ENCODE results near the gene SLC5A6. TPM values are rescaled to one million over a fixed set of nuclear protein-coding genes. Genes with fewer than 3 reads are reported as not detected.

SLC5A6 gene
- total and polyA plus RNA-seq, 2 of the 4 experiments (the other 2 are of a cell fraction): 28.8 to 34.2 TPM

GRCh38 chr2:27178469-27178868 lies 33.6 kb downstream of the SLC5A6 start:
- H3K9me1 ChIP-seq (ENCODE audit: insufficient read depth, low read length): peaks cover 7% of the 10 kb centered on the region; the same call in 1 of the 2 replicates
- H2AK5ac ChIP-seq (ENCODE audit: low read depth, low read length): no peak overlapping the region
- dilution Hi-C loops (cut with HindIII; ENCODE audit: low sequenced_read_pairs, unreplicated experiment): no loop called here
- no peak overlapping the region for H2BK120ac ChIP-seq (ENCODE audit: low read depth, low read length)
- no peak overlapping the region for H4K8ac ChIP-seq (ENCODE audit: low read depth in 2 of 2, low read length in 2 of 2)
- intact Hi-C loops (cut with micrococcal nuclease): no loop called here
- no peaks in the 10 kb centered on the region for H4K20me1 ChIP-seq (ENCODE audit: insufficient read depth, low read length)
- no peak for DNase-seq
- ATAC-seq (ENCODE audit: low read depth): no peak
- H3K27ac ChIP-seq (ENCODE audit: insufficient read depth, low read length): no peak overlapping the region
- BruUV-seq (replicated peaks): no TSS peak
- no peak overlapping the region for H2AK9ac ChIP-seq (replicated peaks; ENCODE audit: low read depth, low read length, poor library complexity)
- H2BK20ac ChIP-seq (ENCODE audit: low read depth, low read length): no peak overlapping the region
- H3K4me3 ChIP-seq (ENCODE audit: insufficient read depth, low read depth, low read length): no peak overlapping the region
- no peaks in the 10 kb centered on the region for H3K79me1 ChIP-seq (ENCODE audit: low read depth in 1 of 2, low read length in 2 of 2)
- peaks cover 8% of the 10 kb centered on the region for H3K4me1 ChIP-seq (ENCODE audit: control insufficient read depth, insufficient read depth, low read length)
- H2AFZ ChIP-seq (replicated peaks; ENCODE audit: low read length, poor library complexity): no peak overlapping the region
- H3K9me3 ChIP-seq (ENCODE audit: control insufficient read depth, insufficient read depth, low read length): peaks cover under 1% of the 10 kb centered on the region; the same call in 1 of the 2 replicates
- CTCF ChIA-PET: interaction anchor here (0.6 kb wide), 1 partner anchor 125 kb away, joined by 6 read pairs; no protein-coding TSS in a partner anchor
- H3K18ac ChIP-seq (ENCODE audit: low read depth, low read length): no peak overlapping the region
- no peak overlapping the region for H4K91ac ChIP-seq (ENCODE audit: insufficient read depth, low read depth, low read length)
- no peak overlapping the region for H3K9ac ChIP-seq (ENCODE audit: low read depth, low read length)
- no peak overlapping the region for H3K14ac ChIP-seq (replicated peaks; ENCODE audit: low read depth, low read length)
- no peak overlapping the region for H3K4me2 ChIP-seq (ENCODE audit: low read depth, low read length)
- in situ Hi-C loops (cut with MboI; ENCODE audit: low sequenced_read_pairs): no loop called here
- POLR2A ChIA-PET (ENCODE audit: unreplicated experiment): no interaction called here
- no peak overlapping the region for H4K5ac ChIP-seq (ENCODE audit: low read depth, low read length)
- no peaks in the 10 kb centered on the region for H3K36me3 ChIP-seq (ENCODE audit: control insufficient read depth, insufficient read depth, low read length)
- WGBS, 2 experiments (ENCODE audit: extremely low coverage in 2 of 2, insufficient read length in 1 of 2): no CpG with 5 or more reads among the region's 3 CpGs
- no peak overlapping the region for H2BK5ac ChIP-seq (ENCODE audit: low read depth, low read length, poor library complexity, severe bottlenecking)
- H3K56ac ChIP-seq (ENCODE audit: extremely low read depth, insufficient read depth, low read length): no peak overlapping the region
- H3K27me3 ChIP-seq (ENCODE audit: control insufficient read depth, insufficient read depth, low read length): peaks cover 25% of the 10 kb centered on the region
- no peak overlapping the region for H3K4ac ChIP-seq (ENCODE audit: low read depth, low read length)
- H3K23ac ChIP-seq (ENCODE audit: low read depth, low read length): no peak overlapping the region
- TF ChIP-seq RAD21 (IDR thresholded peaks at IDR 0.05; ENCODE audit: low read length) (no peak), NFE2L2 (IDR thresholded peaks at IDR 0.05; ENCODE audit: low read depth, low read length) (no peak), RCOR1 (IDR thresholded peaks at IDR 0.05; ENCODE audit: insufficient replicate concordance, low read length) (no peak), SMC3 (IDR thresholded peaks at IDR 0.05; ENCODE audit: low read depth, low read length) (no peak), BHLHE40 (IDR thresholded peaks at IDR 0.05; ENCODE audit: low read depth, low read length) (no peak), MAZ (IDR thresholded peaks at IDR 0.05; ENCODE audit: borderline replicate concordance, low read depth, low read length) (no peak), MXI1 (IDR thresholded peaks at IDR 0.05; ENCODE audit: borderline replicate concordance, low read depth, low read length) (no peak), CTCF (conservative IDR thresholded peaks at IDR 0.05; ENCODE audit: low read depth, low read length) (no peak), MAFK (IDR thresholded peaks at IDR 0.05; ENCODE audit: low read depth, low read length) (no peak), CHD1 (IDR thresholded peaks at IDR 0.05; ENCODE audit: low read depth, low read length) (no peak)
- no peak overlapping the region for H2BK15ac ChIP-seq (ENCODE audit: low read depth, low read length)

Data from IMR-90 (cell line).